HepG2 (cell line): ENCODE measurements around the gene SHFL. TPM values are rescaled to one million over a fixed set of nuclear protein-coding genes. Genes with fewer than 3 reads are reported as not detected.

Source experiments
- EP300 ChIP-seq, 3 experiments: sonication (generic) in 1 of 3; formaldehyde crosslinking in 1 of 3; IDR thresholded peaks; 2 replicates each; pipeline versions ENCODE4 v1.5.1 to v1.6.1; 2011 to 2020; ENCODE audit warnings: low read depth in 2 of 3, low read length in 2 of 3, borderline replicate concordance in 1 of 3, improper control_type of control experiment in 1 of 3, mild to moderate bottlenecking in 1 of 3, missing genetic modification reagents in 1 of 3, moderate library complexity in 1 of 3
- ETV6 ChIP-seq: sonication (generic); formaldehyde crosslinking; conservative IDR thresholded peaks from 2 replicates; pipeline ENCODE4 v1.4.0; 2020; ENCODE audit warnings: missing genetic modification reagents
- HNRNPUL1 ChIP-seq: fragments of 200-400 bp; formaldehyde crosslinking; IDR thresholded peaks from 2 replicates; pipeline ENCODE4 v1.6.1; 2017; ENCODE audit warnings: low read depth, mild to moderate bottlenecking, low read length, moderate library complexity
- KDM4B ChIP-seq: sonication (generic); formaldehyde crosslinking; IDR thresholded peaks from 2 replicates; pipeline ENCODE4 v1.4.0; 2020; ENCODE audit warnings: missing genetic modification reagents
- NFE2L2 ChIP-seq: fragments of 150-350 bp; IDR thresholded peaks from 2 replicates; pipeline ENCODE4 v1.6.1; 2014; ENCODE audit warnings: low read length
- SNRNP70 ChIP-seq: fragments of 200-400 bp; formaldehyde crosslinking; IDR thresholded peaks from 2 replicates; pipeline ENCODE4 v1.6.1; 2017; ENCODE audit warnings: mild to moderate bottlenecking, low read depth, low read length, moderate library complexity
- SOX13 ChIP-seq, 3 experiments: fragments of 450-650 bp in 1 of 3; sonication (generic) in 1 of 3; formaldehyde crosslinking in 1 of 3; IDR thresholded peaks in 2 of 3; conservative IDR thresholded peaks in 1 of 3; 2 replicates each; pipeline versions ENCODE4 v1.5.0 to v1.6.1; 2016 to 2020; ENCODE audit warnings: antibody characterized with exemption in 1 of 3, mild to moderate bottlenecking in 1 of 3, missing compliant biosample characterization in 1 of 3, missing genetic modification reagents in 1 of 3, moderate library complexity in 1 of 3
- SRF ChIP-seq: IDR thresholded peaks from 2 replicates; pipeline ENCODE4 v1.6.1; 2011; ENCODE audit warnings: mild to moderate bottlenecking, low read depth, low read length, moderate library complexity
- ZKSCAN1 ChIP-seq: fragments of 150-350 bp; IDR thresholded peaks from 2 replicates; pipeline ENCODE4 v1.6.1; 2014; ENCODE audit warnings: low read length
- ZNF292 ChIP-seq: sonication (generic); formaldehyde crosslinking; IDR thresholded peaks from 2 replicates; pipeline ENCODE4 v1.8.1; 2022; ENCODE audit warnings: mild to moderate bottlenecking, low read depth, missing genetic modification reagents, borderline replicate concordance
- ZNF30 ChIP-seq: sonication (generic); formaldehyde crosslinking; IDR thresholded peaks from 2 replicates; pipeline ENCODE4 v1.5.0; 2020; ENCODE audit warnings: mild to moderate bottlenecking, missing genetic modification reagents
- polyA plus RNA-seq, 8 experiments: library from polyadenylated mRNA; depleted of rRNA in 3 of 8; stranded (reverse) in 7 of 8; unstranded in 1 of 8; fragments of >200 nt; fragmentation: Illumina TruSeq in 4 of 8; extraction: Trizol in 4 of 8; gene quantifications; 2 replicates each; pipeline versions ENCODE4 v1.2.1 to v1.2.3, GENCODE V29; 2011 to 2016; ENCODE audit warnings: low read depth in 4 of 8, missing spikeins in 1 of 8, mixed read lengths in 1 of 8; ENCODE audit not compliant: insufficient read depth in 1 of 8
- total RNA-seq, 5 experiments: library from RNA; depleted of rRNA; stranded (reverse); fragments of >200 nt; fragmentation: Illumina TruSeq; extraction: Trizol; gene quantifications; 2 replicates each; pipeline ENCODE4 v1.2.3, GENCODE V29; 2016; ENCODE audit warnings: low read depth in 1 of 5
- TF ChIP-seq, protein P1 (sequence below): sonication (generic); formaldehyde crosslinking; IDR thresholded peaks from 2 replicates; pipeline ENCODE4 v1.4.0; 2020; ENCODE audit warnings: missing genetic modification reagents
- TF ChIP-seq, protein P2 (sequence below): sonication (generic); formaldehyde crosslinking; IDR thresholded peaks from 2 replicates; pipeline ENCODE4 v1.5.0; 2020; ENCODE audit warnings: missing genetic modification reagents
- TF ChIP-seq, protein P3 (sequence below): sonication (generic); formaldehyde crosslinking; IDR thresholded peaks from 2 replicates; pipeline ENCODE4; 2020; ENCODE audit warnings: missing genetic modification reagents, mild to moderate bottlenecking, borderline replicate concordance
- TF ChIP-seq, protein P4 (sequence below): sonication (generic); formaldehyde crosslinking; IDR thresholded peaks from 2 replicates; pipeline ENCODE4 v1.5.0; 2020; ENCODE audit warnings: mild to moderate bottlenecking, missing genetic modification reagents

Gene SHFL
- total and polyA plus RNA-seq, 2 of the 13 experiments (the other 11 are each of a cell fraction or from before 2014, with no cell fraction given): 12.3 to 36.4 TPM

DNA sequence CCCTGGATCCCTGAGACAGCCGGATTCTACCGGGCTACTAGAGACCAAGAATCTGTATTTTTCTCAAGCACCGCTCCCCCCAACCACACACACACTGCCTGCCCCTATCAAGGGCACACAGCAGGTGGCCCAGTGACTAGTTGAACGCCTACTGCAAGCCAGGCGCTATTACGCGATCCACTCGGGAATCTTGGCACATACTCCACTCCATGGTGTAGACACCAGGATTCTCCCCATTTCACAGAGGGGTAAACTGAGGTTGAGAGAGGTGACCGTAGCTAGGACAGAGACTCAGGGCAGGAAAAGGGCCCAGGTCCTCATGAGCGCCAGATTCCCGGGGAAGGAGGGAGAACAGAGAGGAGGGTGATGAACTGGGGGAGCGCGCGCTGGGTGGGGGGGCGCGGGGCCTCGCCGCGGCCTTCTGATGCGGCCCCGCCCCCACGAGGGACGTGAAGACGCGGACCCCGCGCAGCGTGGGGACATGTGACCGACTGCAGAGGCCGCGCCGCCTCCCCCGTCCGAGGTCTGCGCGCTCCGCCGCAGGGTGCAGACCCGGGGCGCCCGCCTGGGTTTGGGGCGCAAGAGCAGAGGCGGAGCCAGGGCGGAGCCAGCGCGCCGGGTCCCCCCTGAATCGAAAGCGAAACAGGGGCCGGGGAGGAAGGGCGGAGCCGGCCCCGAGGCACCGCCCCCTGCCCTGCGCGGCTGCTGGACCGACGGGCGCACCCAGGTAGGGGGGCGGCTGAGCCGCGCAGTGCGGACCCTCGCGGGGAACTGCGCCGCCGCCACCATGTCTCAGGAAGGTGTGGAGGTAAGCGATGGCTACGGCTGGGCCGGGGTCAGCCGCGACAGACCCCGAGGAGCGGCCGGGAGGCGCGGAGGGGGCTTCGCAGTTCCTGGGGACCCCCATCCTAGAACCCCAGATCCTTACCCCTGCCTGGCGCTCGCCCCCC is at the start of gene SHFL (continued):
- TF ChIP-seq ETV6 (CRISPR knock-in tag) (peak; percentile 16; the same call in 1 of the 2 replicates), ZKSCAN1 (no peak), ZNF292 (CRISPR knock-in tag) (no peak), EP300 (IDR thresholded peaks at IDR 0.05; ENCODE audit: low read depth in 2 of 2, low read length in 2 of 2) (no peak), EP300 (CRISPR knock-in tag; IDR thresholded peaks at IDR 0.05; ENCODE audit: borderline replicate concordance) (no peak), SRF (no peak), NFE2L2 (no peak), HNRNPUL1 (no peak), SOX13 (IDR thresholded peaks at IDR 0.05) (no peak), SOX13 (CRISPR knock-in tag; conservative IDR thresholded peaks at IDR 0.05 in 1 of 2, IDR thresholded peaks at IDR 0.05 in 1 of 2) (no peak), SNRNP70 (no peak), ZNF30 (CRISPR knock-in tag) (no peak), KDM4B (CRISPR knock-in tag) (no peak)
- TF ChIP-seq, protein P1, sequence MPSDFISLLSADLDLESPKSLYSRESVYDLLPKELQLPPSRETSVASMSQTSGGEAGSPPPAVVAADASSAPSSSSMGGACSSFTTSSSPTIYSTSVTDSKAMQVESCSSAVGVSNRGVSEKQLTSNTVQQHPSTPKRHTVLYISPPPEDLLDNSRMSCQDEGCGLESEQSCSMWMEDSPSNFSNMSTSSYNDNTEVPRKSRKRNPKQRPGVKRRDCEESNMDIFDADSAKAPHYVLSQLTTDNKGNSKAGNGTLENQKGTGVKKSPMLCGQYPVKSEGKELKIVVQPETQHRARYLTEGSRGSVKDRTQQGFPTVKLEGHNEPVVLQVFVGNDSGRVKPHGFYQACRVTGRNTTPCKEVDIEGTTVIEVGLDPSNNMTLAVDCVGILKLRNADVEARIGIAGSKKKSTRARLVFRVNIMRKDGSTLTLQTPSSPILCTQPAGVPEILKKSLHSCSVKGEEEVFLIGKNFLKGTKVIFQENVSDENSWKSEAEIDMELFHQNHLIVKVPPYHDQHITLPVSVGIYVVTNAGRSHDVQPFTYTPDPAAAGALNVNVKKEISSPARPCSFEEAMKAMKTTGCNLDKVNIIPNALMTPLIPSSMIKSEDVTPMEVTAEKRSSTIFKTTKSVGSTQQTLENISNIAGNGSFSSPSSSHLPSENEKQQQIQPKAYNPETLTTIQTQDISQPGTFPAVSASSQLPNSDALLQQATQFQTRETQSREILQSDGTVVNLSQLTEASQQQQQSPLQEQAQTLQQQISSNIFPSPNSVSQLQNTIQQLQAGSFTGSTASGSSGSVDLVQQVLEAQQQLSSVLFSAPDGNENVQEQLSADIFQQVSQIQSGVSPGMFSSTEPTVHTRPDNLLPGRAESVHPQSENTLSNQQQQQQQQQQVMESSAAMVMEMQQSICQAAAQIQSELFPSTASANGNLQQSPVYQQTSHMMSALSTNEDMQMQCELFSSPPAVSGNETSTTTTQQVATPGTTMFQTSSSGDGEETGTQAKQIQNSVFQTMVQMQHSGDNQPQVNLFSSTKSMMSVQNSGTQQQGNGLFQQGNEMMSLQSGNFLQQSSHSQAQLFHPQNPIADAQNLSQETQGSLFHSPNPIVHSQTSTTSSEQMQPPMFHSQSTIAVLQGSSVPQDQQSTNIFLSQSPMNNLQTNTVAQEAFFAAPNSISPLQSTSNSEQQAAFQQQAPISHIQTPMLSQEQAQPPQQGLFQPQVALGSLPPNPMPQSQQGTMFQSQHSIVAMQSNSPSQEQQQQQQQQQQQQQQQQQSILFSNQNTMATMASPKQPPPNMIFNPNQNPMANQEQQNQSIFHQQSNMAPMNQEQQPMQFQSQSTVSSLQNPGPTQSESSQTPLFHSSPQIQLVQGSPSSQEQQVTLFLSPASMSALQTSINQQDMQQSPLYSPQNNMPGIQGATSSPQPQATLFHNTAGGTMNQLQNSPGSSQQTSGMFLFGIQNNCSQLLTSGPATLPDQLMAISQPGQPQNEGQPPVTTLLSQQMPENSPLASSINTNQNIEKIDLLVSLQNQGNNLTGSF: no peak
- TF ChIP-seq, protein P2, sequence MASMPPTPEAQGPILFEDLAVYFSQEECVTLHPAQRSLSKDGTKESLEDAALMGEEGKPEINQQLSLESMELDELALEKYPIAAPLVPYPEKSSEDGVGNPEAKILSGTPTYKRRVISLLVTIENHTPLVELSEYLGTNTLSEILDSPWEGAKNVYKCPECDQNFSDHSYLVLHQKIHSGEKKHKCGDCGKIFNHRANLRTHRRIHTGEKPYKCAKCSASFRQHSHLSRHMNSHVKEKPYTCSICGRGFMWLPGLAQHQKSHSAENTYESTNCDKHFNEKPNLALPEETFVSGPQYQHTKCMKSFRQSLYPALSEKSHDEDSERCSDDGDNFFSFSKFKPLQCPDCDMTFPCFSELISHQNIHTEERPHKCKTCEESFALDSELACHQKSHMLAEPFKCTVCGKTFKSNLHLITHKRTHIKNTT (CRISPR knock-in tag): no peak
- TF ChIP-seq, protein P3, sequence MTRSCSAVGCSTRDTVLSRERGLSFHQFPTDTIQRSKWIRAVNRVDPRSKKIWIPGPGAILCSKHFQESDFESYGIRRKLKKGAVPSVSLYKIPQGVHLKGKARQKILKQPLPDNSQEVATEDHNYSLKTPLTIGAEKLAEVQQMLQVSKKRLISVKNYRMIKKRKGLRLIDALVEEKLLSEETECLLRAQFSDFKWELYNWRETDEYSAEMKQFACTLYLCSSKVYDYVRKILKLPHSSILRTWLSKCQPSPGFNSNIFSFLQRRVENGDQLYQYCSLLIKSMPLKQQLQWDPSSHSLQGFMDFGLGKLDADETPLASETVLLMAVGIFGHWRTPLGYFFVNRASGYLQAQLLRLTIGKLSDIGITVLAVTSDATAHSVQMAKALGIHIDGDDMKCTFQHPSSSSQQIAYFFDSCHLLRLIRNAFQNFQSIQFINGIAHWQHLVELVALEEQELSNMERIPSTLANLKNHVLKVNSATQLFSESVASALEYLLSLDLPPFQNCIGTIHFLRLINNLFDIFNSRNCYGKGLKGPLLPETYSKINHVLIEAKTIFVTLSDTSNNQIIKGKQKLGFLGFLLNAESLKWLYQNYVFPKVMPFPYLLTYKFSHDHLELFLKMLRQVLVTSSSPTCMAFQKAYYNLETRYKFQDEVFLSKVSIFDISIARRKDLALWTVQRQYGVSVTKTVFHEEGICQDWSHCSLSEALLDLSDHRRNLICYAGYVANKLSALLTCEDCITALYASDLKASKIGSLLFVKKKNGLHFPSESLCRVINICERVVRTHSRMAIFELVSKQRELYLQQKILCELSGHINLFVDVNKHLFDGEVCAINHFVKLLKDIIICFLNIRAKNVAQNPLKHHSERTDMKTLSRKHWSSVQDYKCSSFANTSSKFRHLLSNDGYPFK (CRISPR knock-in tag): no peak; the same call in 1 of the 2 replicates
- TF ChIP-seq, protein P4, sequence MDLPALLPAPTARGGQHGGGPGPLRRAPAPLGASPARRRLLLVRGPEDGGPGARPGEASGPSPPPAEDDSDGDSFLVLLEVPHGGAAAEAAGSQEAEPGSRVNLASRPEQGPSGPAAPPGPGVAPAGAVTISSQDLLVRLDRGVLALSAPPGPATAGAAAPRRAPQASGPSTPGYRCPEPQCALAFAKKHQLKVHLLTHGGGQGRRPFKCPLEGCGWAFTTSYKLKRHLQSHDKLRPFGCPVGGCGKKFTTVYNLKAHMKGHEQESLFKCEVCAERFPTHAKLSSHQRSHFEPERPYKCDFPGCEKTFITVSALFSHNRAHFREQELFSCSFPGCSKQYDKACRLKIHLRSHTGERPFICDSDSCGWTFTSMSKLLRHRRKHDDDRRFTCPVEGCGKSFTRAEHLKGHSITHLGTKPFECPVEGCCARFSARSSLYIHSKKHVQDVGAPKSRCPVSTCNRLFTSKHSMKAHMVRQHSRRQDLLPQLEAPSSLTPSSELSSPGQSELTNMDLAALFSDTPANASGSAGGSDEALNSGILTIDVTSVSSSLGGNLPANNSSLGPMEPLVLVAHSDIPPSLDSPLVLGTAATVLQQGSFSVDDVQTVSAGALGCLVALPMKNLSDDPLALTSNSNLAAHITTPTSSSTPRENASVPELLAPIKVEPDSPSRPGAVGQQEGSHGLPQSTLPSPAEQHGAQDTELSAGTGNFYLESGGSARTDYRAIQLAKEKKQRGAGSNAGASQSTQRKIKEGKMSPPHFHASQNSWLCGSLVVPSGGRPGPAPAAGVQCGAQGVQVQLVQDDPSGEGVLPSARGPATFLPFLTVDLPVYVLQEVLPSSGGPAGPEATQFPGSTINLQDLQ: no peak
